Keratinocyte (primary cell): ENCODE results near the gene GRM4. TPM values are rescaled to one million over a fixed set of nuclear protein-coding genes. Genes with fewer than 3 reads are reported as not detected.

Experiments
- DNase-seq: peaks from one replicate; pipeline ENCODE4 v3.0.0-alpha.2; 2011; ENCODE audit warnings: low read depth, missing footprints, low spot score
- FAIRE-seq: peaks from 2 replicates; lab custom pipeline; 2011; peaks lifted over from hg19 to GRCh38; lab: Jason Lieb, UNC
- H2AFZ ChIP-seq: 2 replicates; pipeline ENCODE4 v1.6.0; 2012; ENCODE audit warnings: low read length, control low read depth, inconsistent platforms; ENCODE audit not compliant: control insufficient read depth
- H3K27ac ChIP-seq: 2 replicates; pipeline ENCODE4 v1.5.1; 2011; ENCODE audit warnings: low read length; ENCODE audit not compliant: control insufficient read depth, insufficient read depth
- H3K27me3 ChIP-seq: 3 replicates; pipeline ENCODE4 v1.6.0; 2011; ENCODE audit warnings: low read length; ENCODE audit not compliant: control insufficient read depth, insufficient read depth; ENCODE audit errors: extremely low read depth
- H3K36me3 ChIP-seq, 2 experiments: 2 replicates in 1 of 2; 3 replicates in 1 of 2; pipeline ENCODE4 v1.5.1; 2011; ENCODE audit warnings: low read length in 2 of 2, mild to moderate bottlenecking in 1 of 2; ENCODE audit not compliant: control insufficient read depth in 2 of 2, insufficient read depth in 2 of 2; ENCODE audit errors: extremely low read depth in 1 of 2
- H3K4me1 ChIP-seq: 3 replicates; pipeline ENCODE4 v1.5.1; 2011; ENCODE audit warnings: low read length; ENCODE audit not compliant: control insufficient read depth, insufficient read depth; ENCODE audit errors: extremely low read depth
- H3K4me2 ChIP-seq: 3 replicates; pipeline ENCODE4 v1.6.0; 2011; ENCODE audit warnings: low read depth, low read length; ENCODE audit not compliant: control insufficient read depth, insufficient read depth; ENCODE audit errors: extremely low read depth
- H3K4me3 ChIP-seq, 3 experiments: fragments of 200-600 bp in 1 of 3; sonication (generic) in 1 of 3; 2 replicates in 2 of 3; 3 replicates in 1 of 3; pipeline ENCODE4 v1.5.1; 2011 to 2016; ENCODE audit warnings: low read length in 3 of 3, mild to moderate bottlenecking in 3 of 3, control low read depth in 2 of 3, inconsistent platforms in 1 of 3, low read depth in 1 of 3, mixed read lengths in 1 of 3, mixed run types in 1 of 3, moderate library complexity in 1 of 3; ENCODE audit not compliant: control insufficient read depth in 2 of 3, insufficient read depth in 2 of 3; ENCODE audit errors: extremely low read depth in 1 of 3
- H3K79me2 ChIP-seq: 2 replicates; pipeline ENCODE4 v1.6.0; 2012; ENCODE audit warnings: low read length; ENCODE audit not compliant: control insufficient read depth, insufficient read depth
- H3K9ac ChIP-seq: 3 replicates; pipeline ENCODE4 v1.6.0; 2011; ENCODE audit warnings: low read length; ENCODE audit not compliant: control insufficient read depth, insufficient read depth; ENCODE audit errors: extremely low read depth
- H3K9me1 ChIP-seq: 3 replicates; pipeline ENCODE4 v1.6.0; 2011; ENCODE audit warnings: low read length; ENCODE audit not compliant: control insufficient read depth, insufficient read depth; ENCODE audit errors: extremely low read depth
- H3K9me3 ChIP-seq: 2 replicates; pipeline ENCODE4 v1.5.1; 2012; ENCODE audit warnings: low read depth, low read length; ENCODE audit not compliant: control insufficient read depth
- H4K20me1 ChIP-seq: 3 replicates; pipeline ENCODE4 v1.6.0; 2011; ENCODE audit warnings: low read length; ENCODE audit not compliant: control insufficient read depth, insufficient read depth; ENCODE audit errors: extremely low read depth
- CTCF ChIP-seq, 3 experiments: IDR thresholded peaks in 1 of 3; conservative IDR thresholded peaks in 1 of 3; optimal IDR thresholded peaks in 1 of 3; 2 replicates in 2 of 3; 3 replicates in 1 of 3; pipeline versions ENCODE3 to v1.5.1; 2011; ENCODE audit warnings: low read length in 3 of 3, mild to moderate bottlenecking in 3 of 3, moderate library complexity in 2 of 3, control low read depth in 1 of 3, inconsistent platforms in 1 of 3; ENCODE audit not compliant: insufficient read depth in 2 of 3; ENCODE audit errors: extremely low read depth in 1 of 3
- EZH2 ChIP-seq: IDR thresholded peaks from one replicate; pipeline ENCODE4 v1.6.1; 2012; ENCODE audit warnings: inconsistent platforms, mild to moderate bottlenecking, low read length, moderate library complexity
- dilution Hi-C: fragments of 300-500 bp; cut with MboI; formaldehyde crosslinking; loops from one replicate; pipeline ENCODE4 v1.7.0; 2020; ENCODE audit warnings: low sequenced_read_pairs; ENCODE audit not compliant: extremely low pct_ligation_motif_present
- polyA plus RNA-seq, 5 experiments: library from polyadenylated mRNA; depleted of rRNA in 3 of 5; stranded (reverse) in 3 of 5; stranded (forward) in 1 of 5; unstranded in 1 of 5; fragments of >200 nt; gene quantifications; 1 replicate in 1 of 5; 2 replicates in 3 of 5; 3 replicates in 1 of 5; pipeline versions ENCODE4 v1.2.1 to v1.2.3, GENCODE V29; 2011 to 2012; ENCODE audit warnings: missing spikeins in 2 of 5, low read depth in 1 of 5, low replicate concordance in 1 of 5

GRM4 gene
- polyA plus RNA-seq, 1 donor (not counting 4 experiments of a cell fraction or from before 2014, with no cell fraction given) = not detected

- no peak overlapping the region for H3K4me2 ChIP-seq
- no peak overlapping the region for H3K4me3 ChIP-seq
- H3K9me3 ChIP-seq = peaks cover 5% of the 10 kb centered on the region
- FAIRE-seq = no peak
- TF ChIP-seq CTCF (optimal IDR thresholded peaks at IDR 0.05 in 1 of 3, IDR thresholded peaks at IDR 0.05 in 1 of 3, conservative IDR thresholded peaks at IDR 0.05 in 1 of 3; ENCODE audit: extremely low read depth in 1 of 3, insufficient read depth in 2 of 3, low read length in 3 of 3) (no peak), EZH2 (no peak)
- peaks cover 2% of the 10 kb centered on the region for H3K4me1 ChIP-seq
- no peak for DNase-seq
- no peak overlapping the region for H2AFZ ChIP-seq
- no peaks in the 10 kb centered on the region for H3K27me3 ChIP-seq
- no peaks in the 10 kb centered on the region for H3K9me1 ChIP-seq
- no peaks in the 10 kb centered on the region for H3K36me3 ChIP-seq
- no peaks in the 10 kb centered on the region for H3K79me2 ChIP-seq
- H3K9ac ChIP-seq = no peak overlapping the region
- no peaks in the 10 kb centered on the region for H4K20me1 ChIP-seq
- no peak overlapping the region for H3K27ac ChIP-seq
- dilution Hi-C loops = no loop called here
Measured at GRCh38 chr6:34161857-34162515, 16.1 kb upstream of the GRM4 start.

GRCh38 chr6:34159844-34160243 is 14.0 kb upstream of the GRM4 start:
- no peak for FAIRE-seq
- H3K9ac ChIP-seq = no peak overlapping the region
- dilution Hi-C loops = no loop called here

More at GRCh38 chr6:34159844-34160243, 14.0 kb upstream of the GRM4 start:
- Histone ChIP-seq H3K79me2 (no peaks in the 10 kb centered on the region), H4K20me1 (no peaks in the 10 kb centered on the region), H3K4me3 (no peak overlapping the region), H3K36me3 (no peaks in the 10 kb centered on the region), H3K27me3 (peaks cover 6% of the 10 kb centered on the region), H3K27ac (no peak overlapping the region), H3K9me1 (no peaks in the 10 kb centered on the region), H3K9me3 (peaks cover 5% of the 10 kb centered on the region), H3K4me2 (no peak overlapping the region), H2AFZ (no peak overlapping the region), H3K4me1 (peaks cover 2% of the 10 kb centered on the region)
- no peak for TF ChIP-seq EZH2
- TF ChIP-seq CTCF (optimal IDR thresholded peaks at IDR 0.05 in 1 of 3, IDR thresholded peaks at IDR 0.05 in 1 of 3, conservative IDR thresholded peaks at IDR 0.05 in 1 of 3; ENCODE audit: extremely low read depth in 1 of 3, insufficient read depth in 2 of 3, low read length in 3 of 3) = no peak
- no peak for DNase-seq
